Activated CD8-positive, alpha-beta memory T cell treated with anti-CD3 and anti-CD28 coated beads for 36 hours (primary cell): Measurements from ENCODE around the gene UGT2A3. TPM values are rescaled to one million over a fixed set of nuclear protein-coding genes. Genes with fewer than 3 reads are reported as not detected.

ENCODE experiments used
- CTCF ChIA-PET: fragments of 350-600 bp; sonication (Branson Sonifier 250); formaldehyde crosslinking; loops from one replicate; lab custom pipeline; 2021; ENCODE audit warnings: antibody characterized with exemption; lab: Charles Lee
- POLR2A ChIA-PET: fragments of 350-600 bp; sonication (Branson Sonifier 250); formaldehyde crosslinking; loops from one replicate; lab custom pipeline; 2021; ENCODE audit warnings: antibody characterized with exemption; lab: Charles Lee
- total RNA-seq, 2 experiments: library from RNA; stranded (reverse); gene quantifications; one replicate each; pipeline ENCODE4 v1.2.3, GENCODE V29; 2021

UGT2A3 gene
- total RNA-seq, 2 experiments from 2014 or later = not detected

DNA sequence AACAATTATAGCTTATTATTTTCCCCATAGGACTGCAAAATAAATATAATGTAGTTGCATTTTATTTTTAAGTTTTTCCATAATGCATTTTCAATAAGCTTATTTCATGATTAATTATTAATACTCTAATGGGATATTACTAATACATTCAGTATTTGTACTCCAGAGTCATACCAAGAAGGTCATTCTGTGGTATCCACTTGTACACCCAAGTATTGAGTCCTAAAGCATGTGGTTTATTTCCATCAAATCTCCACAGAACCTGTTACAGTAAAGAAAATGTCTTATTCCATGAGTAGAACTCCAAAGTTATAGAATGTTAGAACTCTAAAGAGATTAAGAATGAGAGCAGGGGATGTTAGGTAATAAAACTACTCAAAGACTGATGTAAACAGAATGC, 30.6 kb downstream of the UGT2A3 start:
- ChIA-PET CTCF (no interaction called here), POLR2A (no interaction called here)

DNA sequence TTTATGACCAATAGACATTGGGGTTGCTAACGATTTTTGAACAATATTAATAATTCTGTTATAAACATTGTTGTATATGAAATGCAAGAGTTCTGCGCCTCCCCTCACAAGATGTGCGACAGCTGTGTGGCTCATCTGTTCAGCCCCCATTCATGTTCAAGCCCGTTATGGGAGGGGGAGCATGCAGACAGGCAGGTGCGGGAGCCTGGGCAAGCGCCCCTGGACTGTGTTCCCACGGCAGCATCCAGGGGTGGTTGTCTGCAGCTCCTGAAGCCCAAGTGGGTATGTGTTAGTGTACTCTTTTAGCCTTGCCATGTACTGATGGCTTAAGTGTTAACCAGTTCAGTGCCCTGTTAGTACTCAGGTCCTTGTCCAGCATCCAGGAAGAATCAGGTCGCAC, 34.6 kb downstream of the UGT2A3 start:
- POLR2A ChIA-PET = no interaction called here
- CTCF ChIA-PET = no interaction called here

DNA sequence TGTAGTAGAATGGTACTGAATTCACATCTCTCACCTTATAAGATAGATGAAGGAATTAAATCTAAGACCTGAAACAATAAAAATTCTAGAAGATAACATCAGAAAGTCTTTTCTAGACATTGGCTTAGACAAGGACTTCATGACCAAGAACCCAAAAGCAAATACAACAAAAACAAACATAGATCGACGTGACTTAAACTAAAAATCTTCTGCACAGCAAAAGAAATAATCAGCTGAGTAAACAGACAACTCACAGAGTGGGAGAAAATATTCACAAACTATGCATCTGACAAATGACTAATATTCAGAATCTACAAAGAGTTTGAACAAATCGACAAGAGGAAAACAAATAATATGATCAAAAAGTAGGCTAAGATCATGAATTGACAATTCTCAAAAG, 38.8 kb downstream of the UGT2A3 start:
- POLR2A ChIA-PET = no interaction called here
- CTCF ChIA-PET = no interaction called here

DNA sequence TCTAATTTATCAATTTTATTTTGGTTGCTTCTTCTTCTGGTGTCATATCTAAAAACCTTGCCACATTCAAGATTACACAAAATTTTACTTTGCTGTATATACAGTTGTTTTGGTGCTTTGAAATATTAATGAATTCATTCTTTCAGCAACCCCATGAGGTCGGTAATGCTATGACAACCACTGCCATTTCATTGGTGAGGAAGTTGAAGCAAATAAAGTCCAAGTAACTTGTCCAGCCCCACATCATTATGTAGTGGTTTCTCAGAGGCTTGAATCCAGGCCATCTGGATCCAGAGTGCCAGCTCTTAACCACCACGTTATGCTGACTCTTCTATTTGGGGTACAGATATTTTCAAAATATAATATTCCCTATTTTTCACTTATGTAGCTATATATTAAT, 42.2 kb downstream of the UGT2A3 start:
- POLR2A ChIA-PET = no interaction called here
- CTCF ChIA-PET = no interaction called here

DNA sequence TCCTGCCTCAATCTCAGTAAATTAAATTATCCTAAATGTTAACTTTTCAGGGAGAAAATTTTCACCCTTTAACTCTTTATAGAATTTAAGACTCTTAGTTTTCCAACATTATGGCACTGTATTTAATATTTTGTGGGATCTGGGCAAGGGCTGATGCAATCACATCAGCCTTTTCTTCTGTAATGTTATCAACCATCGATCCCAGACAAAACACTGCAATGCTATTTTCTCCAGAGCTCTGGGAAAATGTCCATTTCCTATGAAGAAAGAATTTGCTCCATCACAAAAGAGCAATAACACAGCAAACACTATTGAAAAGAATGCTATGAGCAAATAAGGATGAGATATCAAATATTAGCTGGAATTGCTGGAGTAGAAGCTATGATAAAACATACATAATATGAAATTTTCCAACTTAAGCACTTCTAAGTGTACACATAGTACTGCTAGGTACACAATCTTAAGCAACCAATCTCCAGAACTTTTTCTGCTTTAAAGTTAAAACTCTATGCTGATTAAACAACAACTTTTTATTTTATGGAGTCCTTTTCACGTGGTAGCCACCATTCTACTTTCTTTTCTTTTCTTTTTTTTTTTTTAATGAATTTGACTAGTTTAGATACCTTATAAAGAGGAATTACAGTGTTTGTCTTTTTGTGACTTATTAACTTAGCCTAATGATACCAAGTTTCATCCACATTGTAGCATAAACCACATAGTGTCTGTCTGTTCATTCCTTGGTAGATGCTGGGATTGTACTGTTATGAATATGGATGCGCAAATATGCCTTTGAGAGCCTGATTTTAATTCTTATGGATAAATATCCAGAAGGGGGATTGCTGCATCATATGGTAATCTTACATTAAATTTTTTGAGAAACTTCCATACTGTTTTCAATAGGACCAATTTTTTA, 43.6 kb downstream of the UGT2A3 start:
- ChIA-PET CTCF (no interaction called here), POLR2A (no interaction called here)

DNA sequence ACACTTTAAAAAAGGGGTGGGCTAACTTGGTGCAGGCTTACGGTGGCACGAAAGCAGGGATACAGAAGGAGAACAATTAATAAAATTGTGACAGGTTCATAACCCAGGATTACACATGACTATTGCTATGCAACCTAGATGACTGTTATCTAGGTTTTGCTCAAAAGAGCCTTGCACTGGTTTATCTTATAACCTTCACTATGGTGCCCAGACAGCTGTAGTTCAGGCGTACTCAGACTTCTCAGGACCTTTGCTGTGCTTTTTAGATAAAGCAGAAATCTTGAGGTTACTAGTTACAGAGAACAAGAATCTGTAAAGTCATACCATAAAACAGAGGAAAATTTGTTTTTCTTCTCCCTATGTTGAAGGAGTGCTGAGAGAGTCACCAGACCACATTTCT, 44.4 kb downstream of the UGT2A3 start:
- CTCF ChIA-PET = no interaction called here
- POLR2A ChIA-PET = no interaction called here

DNA sequence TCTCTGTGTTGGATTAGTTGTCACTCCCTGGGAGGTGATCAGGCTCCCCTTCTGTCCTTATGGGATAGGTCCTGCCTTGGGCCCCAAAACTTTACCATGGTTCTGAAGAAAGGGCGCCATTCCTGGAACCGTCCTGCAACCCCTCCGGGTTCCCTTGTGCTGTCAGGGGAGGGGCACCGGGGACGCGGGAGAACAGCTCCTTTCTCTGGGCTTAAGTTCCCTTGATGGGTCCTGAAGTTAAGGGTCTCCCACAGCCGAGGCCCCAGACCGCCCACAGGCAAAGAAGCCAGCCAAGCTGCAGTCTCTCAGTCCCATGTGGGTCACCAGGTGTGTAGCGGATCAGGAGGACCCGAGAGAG, 44.8 kb downstream of the UGT2A3 start:
- ChIA-PET CTCF (no interaction called here), POLR2A (no interaction called here)

DNA sequence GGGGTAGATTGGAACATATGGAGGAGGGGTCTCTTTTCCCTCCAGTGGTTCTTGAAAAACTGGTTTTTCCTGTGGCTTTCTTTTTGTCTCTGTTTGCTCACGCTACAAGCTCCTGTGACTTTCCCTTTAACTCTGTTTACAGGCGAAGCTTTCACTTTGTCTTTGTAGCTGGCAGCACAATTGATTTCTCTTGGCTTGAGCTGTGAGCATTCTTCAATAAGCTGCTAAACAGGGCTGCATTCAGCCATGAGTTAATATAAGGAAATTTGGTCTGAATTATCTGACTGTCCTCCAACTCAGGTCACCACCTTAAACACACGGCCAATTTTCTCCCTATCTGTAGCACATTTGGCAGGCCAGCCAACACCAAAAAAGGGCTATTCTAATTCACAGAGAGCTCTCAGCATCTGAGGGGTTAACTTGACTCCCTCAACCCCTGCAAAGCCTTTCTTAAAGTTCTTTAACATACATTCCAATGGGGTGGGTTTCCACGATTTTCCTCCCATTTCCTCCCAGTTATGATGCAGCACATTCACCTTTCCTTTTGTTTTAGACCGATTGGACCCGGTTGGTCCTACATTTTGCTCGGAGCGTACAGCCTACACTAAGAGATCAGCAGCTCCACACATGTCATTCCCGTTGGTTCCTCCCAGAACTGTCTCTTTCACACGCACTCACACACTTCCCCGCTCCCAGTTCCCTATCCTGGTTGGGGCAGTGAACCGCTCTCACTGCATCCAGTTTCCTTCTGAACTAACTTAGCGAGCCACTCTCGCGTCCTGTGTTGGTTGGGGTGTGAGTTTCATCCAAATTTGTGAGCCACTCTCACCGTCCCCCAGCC, 45.4 kb downstream of the UGT2A3 start:
- ChIA-PET CTCF (no interaction called here), POLR2A (no interaction called here)

DNA sequence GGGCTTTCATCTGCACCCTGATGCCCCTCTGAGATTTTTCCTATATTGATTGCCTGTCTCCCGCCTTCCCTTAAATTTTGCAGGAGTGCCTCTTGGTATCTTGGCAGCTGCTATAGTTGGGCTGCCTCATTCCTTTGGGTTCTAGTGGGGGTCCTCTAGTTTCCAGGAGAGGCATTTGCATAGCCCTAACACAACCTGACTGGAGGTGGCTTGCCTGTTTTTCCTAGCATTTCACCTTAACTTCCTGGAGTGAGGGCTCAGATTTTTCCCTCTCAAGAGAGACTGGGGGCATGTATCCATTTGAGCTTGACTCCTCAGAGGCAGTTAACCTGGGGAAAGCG, 46.0 kb downstream of the UGT2A3 start:
- POLR2A ChIA-PET = no interaction called here
- CTCF ChIA-PET = no interaction called here

DNA sequence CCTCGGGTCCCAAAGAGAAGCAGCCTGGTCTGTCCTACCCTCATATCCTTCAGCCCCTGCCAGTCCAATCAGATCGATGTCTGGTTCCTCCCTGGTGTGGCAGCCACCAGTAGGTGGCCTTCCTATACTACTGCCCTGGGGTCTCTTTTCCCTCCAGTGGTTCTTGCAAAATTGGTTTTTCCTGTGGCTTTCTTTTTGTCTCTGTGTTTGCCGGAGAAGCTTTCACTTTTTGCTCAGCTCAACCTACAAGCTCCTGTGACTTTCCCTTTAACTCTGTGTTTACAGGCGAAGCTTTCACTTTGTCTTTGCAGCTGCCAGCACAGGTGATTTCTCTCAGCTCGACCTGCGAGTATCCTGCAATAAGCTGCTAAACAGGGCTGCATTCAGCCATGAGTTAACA, 46.8 kb downstream of the UGT2A3 start:
- ChIA-PET POLR2A (no interaction called here), CTCF (no interaction called here)

DNA sequence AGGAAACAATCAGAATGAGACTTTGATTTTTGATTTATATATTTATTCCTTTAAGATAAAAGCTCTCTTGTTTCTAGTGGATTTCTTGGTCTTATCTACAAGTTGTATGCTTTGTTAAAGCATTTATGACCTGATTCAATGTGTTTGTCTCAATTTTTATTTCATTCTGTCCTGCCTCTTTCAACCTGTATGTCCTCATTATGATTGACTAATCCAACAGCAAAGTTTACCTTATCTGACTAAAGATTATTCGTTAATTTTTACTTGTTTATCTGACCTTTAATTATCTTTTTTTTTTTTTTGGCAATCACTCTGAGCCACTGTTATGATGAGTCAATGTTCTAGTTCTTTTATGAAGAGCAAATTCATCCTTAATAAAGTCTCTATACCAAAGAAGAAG, 54.9 kb downstream of the UGT2A3 start:
- ChIA-PET POLR2A (no interaction called here), CTCF (no interaction called here)

DNA sequence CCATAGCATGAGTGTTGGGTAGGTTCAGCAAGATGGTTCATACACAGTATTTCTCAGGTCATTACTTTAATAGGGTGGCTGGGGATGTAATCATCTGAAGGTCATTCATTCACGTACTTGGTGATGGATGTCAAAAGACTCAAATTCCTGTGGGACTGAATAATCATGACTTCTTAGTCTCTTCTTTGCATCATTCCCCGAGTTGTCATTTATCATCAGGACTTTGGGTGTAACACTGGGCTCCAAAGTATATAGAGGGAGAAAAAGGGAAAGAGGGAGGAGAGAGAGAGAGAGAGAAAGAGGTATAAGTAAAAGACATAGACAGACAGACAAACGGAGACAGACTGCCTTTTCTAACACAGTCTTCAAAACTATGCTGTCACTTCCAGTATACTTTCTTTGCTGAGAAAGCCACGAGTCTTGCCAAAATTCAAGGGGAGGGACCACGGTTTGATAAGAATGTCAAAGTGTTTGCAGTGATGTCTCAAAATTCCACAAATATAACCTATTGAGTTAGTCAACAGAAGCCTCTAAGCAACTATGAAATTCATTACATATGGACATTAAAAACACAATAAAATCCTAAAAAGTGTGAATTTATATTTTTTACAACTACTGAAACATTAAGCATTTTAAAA, 55.9 kb downstream of the UGT2A3 start:
- CTCF ChIA-PET = no interaction called here
- POLR2A ChIA-PET = no interaction called here

DNA sequence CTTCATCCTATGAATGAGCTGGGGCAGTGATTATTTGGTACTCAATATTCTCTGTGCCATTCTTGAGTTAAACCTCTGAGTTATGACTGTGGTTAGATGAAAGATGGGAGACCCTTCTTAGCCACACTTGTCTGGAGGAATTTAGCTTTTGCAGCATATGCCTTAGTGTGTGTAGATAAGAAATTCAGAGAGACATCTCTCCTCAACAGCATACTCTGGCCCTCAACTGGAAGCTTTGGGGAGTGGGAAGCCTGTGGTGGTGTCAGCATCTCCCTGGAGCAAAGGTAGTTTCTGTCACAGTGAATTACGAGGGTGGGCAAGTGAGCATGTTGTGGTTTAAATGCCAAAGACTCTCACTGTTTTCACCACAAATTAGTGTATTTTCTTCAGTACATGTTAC, 58.7 kb downstream of the UGT2A3 start:
- ChIA-PET CTCF (no interaction called here), POLR2A (no interaction called here)

DNA sequence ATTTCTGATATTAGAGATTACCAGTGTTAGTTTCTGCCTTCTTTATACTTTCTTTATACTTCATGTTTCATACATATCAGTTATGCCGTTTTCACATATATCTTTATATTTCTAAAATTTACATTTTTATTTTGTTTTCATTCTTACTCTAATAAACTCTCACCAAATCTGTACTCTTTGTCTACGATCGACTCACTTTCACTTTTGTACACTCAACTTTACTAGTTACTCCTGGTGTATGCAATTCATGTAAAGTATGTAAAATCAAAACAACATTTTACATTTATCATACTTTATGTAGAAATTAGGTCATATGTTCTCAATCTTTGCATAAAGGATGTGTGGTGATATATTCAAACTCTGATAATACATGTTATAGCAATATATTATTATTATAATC, 59.9 kb downstream of the UGT2A3 start:
- CTCF ChIA-PET = no interaction called here
- POLR2A ChIA-PET = no interaction called here

DNA sequence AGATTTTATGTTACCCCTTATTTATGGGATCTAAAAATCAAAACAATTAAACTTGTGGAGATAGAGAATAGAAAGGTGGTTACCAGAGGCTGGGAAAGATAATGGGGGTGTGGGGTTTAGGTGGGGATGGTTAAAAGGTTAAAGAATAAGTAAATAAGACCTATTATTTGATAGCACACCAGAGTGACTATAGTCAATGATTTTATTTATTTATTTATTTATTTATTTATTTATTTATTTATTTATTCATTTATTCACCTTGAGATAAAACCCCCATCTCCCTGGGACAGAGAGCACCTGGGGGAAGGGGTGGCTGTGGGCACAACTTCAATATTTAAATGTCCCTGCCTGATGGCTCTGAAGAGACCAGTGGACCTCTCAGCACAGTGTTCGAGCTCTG, 66.1 kb downstream of the UGT2A3 start:
- POLR2A ChIA-PET = no interaction called here
- CTCF ChIA-PET = no interaction called here

DNA sequence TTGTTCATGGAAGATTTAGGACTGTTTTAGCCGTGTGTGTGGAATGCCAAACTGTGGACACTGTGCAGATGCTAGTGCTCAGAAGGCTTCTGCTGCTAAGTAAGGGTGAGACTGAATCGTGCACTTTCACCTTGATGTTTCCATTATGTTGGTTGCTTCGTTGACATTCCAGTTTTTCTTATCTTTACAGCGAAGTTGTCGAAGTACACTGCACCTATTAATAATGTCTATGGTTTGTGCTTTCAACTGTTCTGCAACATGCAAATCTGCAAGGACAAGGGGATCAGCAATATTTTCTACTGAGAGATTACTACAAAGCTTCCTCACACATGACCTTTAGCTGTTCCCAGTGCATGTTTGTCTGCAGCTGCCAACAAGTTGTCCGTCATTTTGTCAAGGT, 67.7 kb downstream of the UGT2A3 start:
- CTCF ChIA-PET = no interaction called here
- POLR2A ChIA-PET = no interaction called here

Other genes with a start within 250 kb of the UGT2A3 start
- not detected for gene UGT2B10, start 135.8 kb downstream of the UGT2A3 start, total RNA-seq
- gene UGT2B7, start 144.7 kb upstream of the UGT2A3 start, total RNA-seq = not detected